IPS DF 4.7 (cell line): ENCODE measurements around the gene EVI5.

Source experiments
- DNase-seq: peaks from one replicate; pipeline ENCODE4 v3.0.0-alpha.2; 2013; ENCODE audit warnings: low spot score; ENCODE audit errors: extremely low read depth

Gene EVI5

GRCh38 chr1:92486251-92487077, 298.4 kb downstream of the EVI5 start, which contains the start of gene GFI1:
GFI1 (minus strand) TSS chr1:92486925; CDS start chr1:92483487, 3,438 bp downstream.
- no peak for DNase-seq

GRCh38 chr1:92485381-92486250, 299.3 kb downstream of the EVI5 start:
- no peak for DNase-seq

- DNase-seq, result no peak
Measured at GRCh38 chr1:92484472-92485380, 300.2 kb downstream of the EVI5 start.

- DNase-seq, result no peak
Measured at GRCh38 chr1:92483610-92484471, 301.1 kb downstream of the EVI5 start.

- no peak for DNase-seq
Measured at GRCh38 chr1:92482665-92483609, 302.0 kb downstream of the EVI5 start.

- no peak for DNase-seq
Measured at GRCh38 chr1:92481971-92482664, 302.8 kb downstream of the EVI5 start.

GRCh38 chr1:92481599-92481925, 303.3 kb downstream of the EVI5 start:
- DNase-seq, result no peak

- no peak for DNase-seq
Measured at GRCh38 chr1:92480813-92481598, 303.9 kb downstream of the EVI5 start.

GRCh38 chr1:92480200-92480812, 304.6 kb downstream of the EVI5 start:
- DNase-seq, result no peak

GRCh38 chr1:92479587-92479986, 305.3 kb downstream of the EVI5 start:
- DNase-seq, result no peak

GRCh38 chr1:92478393-92478792, 306.5 kb downstream of the EVI5 start:
- DNase-seq, result no peak

GRCh38 chr1:92476071-92476631, 308.8 kb downstream of the EVI5 start:
- DNase-seq, result no peak

GRCh38 chr1:92475029-92475428, 309.9 kb downstream of the EVI5 start:
- no peak for DNase-seq

GRCh38 chr1:92473781-92474495, 311.0 kb downstream of the EVI5 start:
- DNase-seq, result no peak

GRCh38 chr1:92470216-92470615, 314.7 kb downstream of the EVI5 start:
- DNase-seq, result no peak

- DNase-seq, result no peak
Measured at GRCh38 chr1:92466683-92467352, 318.1 kb downstream of the EVI5 start.
